Lung (tissue), 12 donors: Measurements from ENCODE around the gene ATG4B. TPM values are rescaled to one million over a fixed set of nuclear protein-coding genes. Genes with fewer than 3 reads are reported as not detected.

Experiments used
- ATAC-seq: fragments of 200-7000 bp; cut with Tn5 transposase; one replicate; pipeline ENCODE4 v1.9.1; 2020; ENCODE audit warnings: moderate number of reproducible peaks; ENCODE audit not compliant: insufficient read depth, low FRiP score
- DNase-seq, 3 donors: peaks; one replicate each; pipeline ENCODE4 v3.0.0-alpha.2; 2013 to 2017
- H3K27ac ChIP-seq, 2 donors: one replicate each; pipeline ENCODE4 v1.5.1; 2013; ENCODE audit warnings: mild to moderate bottlenecking in 2 of 2, moderate library complexity in 2 of 2, control low read depth in 1 of 2, inconsistent platforms in 1 of 2, low read depth in 1 of 2, low read length in 1 of 2
- H3K27me3 ChIP-seq, 3 donors: one replicate each; pipeline ENCODE4 v1.5.1; 2013; ENCODE audit warnings: low read length in 2 of 3; ENCODE audit not compliant: control insufficient read depth in 3 of 3, insufficient read depth in 3 of 3
- H3K36me3 ChIP-seq, 4 donors: one replicate each; pipeline ENCODE4 v1.5.1; 2013; ENCODE audit warnings: low read length in 4 of 4, mild to moderate bottlenecking in 1 of 4, moderate library complexity in 1 of 4; ENCODE audit not compliant: control insufficient read depth in 4 of 4, insufficient read depth in 4 of 4
- H3K4me1 ChIP-seq, 5 donors: one replicate each; pipeline ENCODE4 v1.5.1; 2013; ENCODE audit warnings: low read length in 5 of 5, mild to moderate bottlenecking in 2 of 5, moderate library complexity in 1 of 5; ENCODE audit not compliant: control insufficient read depth in 5 of 5, insufficient read depth in 5 of 5
- H3K4me3 ChIP-seq: one replicate; pipeline ENCODE4 v1.5.1; 2013; ENCODE audit warnings: mild to moderate bottlenecking, control low read depth, moderate library complexity
- H3K9ac ChIP-seq, 2 donors: one replicate each; pipeline ENCODE4 v1.5.1; 2013; ENCODE audit warnings: low read length in 2 of 2, control low read depth in 1 of 2; ENCODE audit not compliant: insufficient read depth in 1 of 2
- H3K9me3 ChIP-seq, 4 donors: one replicate each; pipeline ENCODE4 v1.5.1; 2013; ENCODE audit warnings: low read length in 3 of 4, mild to moderate bottlenecking in 1 of 4, moderate library complexity in 1 of 4; ENCODE audit not compliant: control insufficient read depth in 4 of 4, insufficient read depth in 3 of 4
- WGBS, 2 donors: extraction: QIAGEN DNeasy Blood & Tissue Kit; methylation state at CpG; one replicate each; pipeline ENCODE4 v1.1.7; 2013; 5-methylcytosine and 5-hydroxymethylcytosine counted together
- polyA plus RNA-seq, 2 donors: library from polyadenylated mRNA; stranded (reverse); fragments of 200-250 nt; gene quantifications; one replicate each; pipeline ENCODE4 v1.2.1, GENCODE V29; 2013
- total RNA-seq, 2 donors: library from RNA; depleted of rRNA in 1 of 2; stranded (reverse); fragments of >200 nt in 1 of 2; gene quantifications; one replicate each; pipeline ENCODE4 v1.2.1, GENCODE V29; 2014 to 2021
- TF ChIP-seq, protein P1 (sequence below): IDR thresholded peaks from 2 replicates; pipeline ENCODE4 v1.5.1; 2012; ENCODE audit warnings: mild to moderate bottlenecking; ENCODE audit errors: control extremely low read depth, extremely low read depth
- donor health status: control.
- donor health status: control.
- donor health status: Bipolar disorder and iron deficiency.
- donor health status: healthy.
- donor health status: DM: yes; HTN: yes; CAD: no.

Gene ATG4B
- total and polyA plus RNA-seq, 4 donors, result 45.1 to 74.9 (median 62.0) TPM

DNA sequence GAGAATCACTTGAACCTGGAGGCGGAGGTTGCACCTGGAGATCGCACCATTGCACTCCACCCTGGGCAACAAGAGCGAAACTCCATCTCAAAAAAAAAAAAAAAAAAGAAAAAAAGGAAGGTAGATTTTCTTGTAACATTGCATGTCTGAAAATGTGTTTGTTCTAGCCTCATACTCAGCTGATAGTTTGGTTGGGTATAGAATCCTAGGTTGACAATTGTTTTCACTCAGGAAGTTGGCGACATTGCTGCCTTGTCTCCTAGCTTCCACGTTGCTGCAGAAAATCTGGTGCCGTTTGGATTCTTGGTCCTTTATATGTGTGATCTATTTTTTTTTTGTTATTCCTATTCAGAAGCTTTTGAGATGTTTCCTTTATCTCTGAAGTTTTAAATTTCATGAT, 69.0 kb downstream of the ATG4B start:
- ATAC-seq (no peak), DNase-seq (no peak)
- H3K27me3 ChIP-seq, result no peaks in the 10 kb centered on the region
- 97% methylated on average over 6 of the region's 6 CpGs for WGBS, 2 donors
- no peak overlapping the region for H3K4me3 ChIP-seq
- TF ChIP-seq, protein P1, sequence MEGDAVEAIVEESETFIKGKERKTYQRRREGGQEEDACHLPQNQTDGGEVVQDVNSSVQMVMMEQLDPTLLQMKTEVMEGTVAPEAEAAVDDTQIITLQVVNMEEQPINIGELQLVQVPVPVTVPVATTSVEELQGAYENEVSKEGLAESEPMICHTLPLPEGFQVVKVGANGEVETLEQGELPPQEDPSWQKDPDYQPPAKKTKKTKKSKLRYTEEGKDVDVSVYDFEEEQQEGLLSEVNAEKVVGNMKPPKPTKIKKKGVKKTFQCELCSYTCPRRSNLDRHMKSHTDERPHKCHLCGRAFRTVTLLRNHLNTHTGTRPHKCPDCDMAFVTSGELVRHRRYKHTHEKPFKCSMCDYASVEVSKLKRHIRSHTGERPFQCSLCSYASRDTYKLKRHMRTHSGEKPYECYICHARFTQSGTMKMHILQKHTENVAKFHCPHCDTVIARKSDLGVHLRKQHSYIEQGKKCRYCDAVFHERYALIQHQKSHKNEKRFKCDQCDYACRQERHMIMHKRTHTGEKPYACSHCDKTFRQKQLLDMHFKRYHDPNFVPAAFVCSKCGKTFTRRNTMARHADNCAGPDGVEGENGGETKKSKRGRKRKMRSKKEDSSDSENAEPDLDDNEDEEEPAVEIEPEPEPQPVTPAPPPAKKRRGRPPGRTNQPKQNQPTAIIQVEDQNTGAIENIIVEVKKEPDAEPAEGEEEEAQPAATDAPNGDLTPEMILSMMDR, result no peak
- H3K36me3 ChIP-seq, result peaks cover 9 to 34% (median 31%) of the 10 kb centered on the region in 4 donors
- H3K9ac ChIP-seq, result no peak overlapping the region
- peaks cover 0 to 10% (median 0%) of the 10 kb centered on the region in 5 donors for H3K4me1 ChIP-seq
- peaks cover 0 to 4% (median under 1%) of the 10 kb centered on the region in 4 donors for H3K9me3 ChIP-seq
- no peak overlapping the region for H3K27ac ChIP-seq

DNA sequence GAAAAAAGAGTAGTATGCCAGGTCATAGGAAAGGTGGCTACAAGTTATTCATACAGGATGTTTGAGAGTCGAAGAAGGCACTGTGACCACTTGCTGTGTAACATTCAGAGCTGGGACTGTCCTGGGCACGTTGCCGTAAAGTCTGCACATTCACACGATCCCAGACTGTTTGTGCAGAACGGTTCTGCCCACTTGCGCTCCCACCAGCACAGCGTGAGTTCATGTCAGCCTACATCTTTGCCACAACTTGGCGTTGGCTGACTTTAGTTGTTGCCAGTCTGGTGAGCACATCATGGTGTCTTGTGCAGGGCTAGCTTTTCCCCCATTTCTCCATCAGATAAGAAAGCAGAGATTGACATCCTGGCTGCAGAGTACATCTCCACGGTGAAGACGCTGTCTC, 71.4 kb downstream of the ATG4B start:
- Histone ChIP-seq H3K4me1 (no peaks in the 10 kb centered on the region), H3K27ac (no peak overlapping the region), H3K9ac (no peak overlapping the region), H3K4me3 (no peak overlapping the region), H3K9me3 (peaks cover 0 to 4% (median under 1%) of the 10 kb centered on the region in 4 donors), H3K27me3 (no peaks in the 10 kb centered on the region), H3K36me3 (peaks cover 20 to 53% (median 45%) of the 10 kb centered on the region in 4 donors)
- TF ChIP-seq, protein P1, result no peak
- WGBS, 2 donors, result 89 to 95% methylated on average over 10 of the region's 10 CpGs
- ATAC-seq (no peak), DNase-seq (no peak)

DNA sequence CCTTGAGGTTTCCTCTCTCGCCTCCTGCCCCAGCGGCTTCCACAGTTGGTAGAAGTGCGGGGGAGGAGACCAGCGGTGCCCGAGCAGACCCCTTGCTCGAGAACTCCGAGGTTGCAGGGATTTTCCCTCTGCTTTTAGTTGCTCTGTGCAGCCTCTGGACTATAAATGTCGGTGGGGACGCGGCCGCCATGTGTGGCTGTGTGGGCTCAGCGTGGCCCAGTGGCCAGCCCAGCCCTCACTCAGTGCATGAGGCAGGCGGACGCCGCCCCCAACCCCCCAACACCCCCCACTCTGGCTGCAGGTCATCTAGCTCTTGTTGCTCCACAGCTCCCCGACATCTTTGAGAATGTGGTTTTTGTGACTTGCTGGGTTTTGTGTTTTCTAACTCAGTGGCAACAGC, 81.6 kb downstream of the ATG4B start:
- no peak for DNase-seq
- peaks cover 4 to 58% (median 47%) of the 10 kb centered on the region in 4 donors for H3K36me3 ChIP-seq
- 96 to 97% methylated on average over 16 of the region's 16 CpGs for WGBS, 2 donors

More for the DNA sequence above, 81.6 kb downstream of the ATG4B start:
- H3K9ac ChIP-seq, result no peak overlapping the region
- H3K4me1 ChIP-seq, result no peaks in the 10 kb centered on the region
- peaks cover 0 to 7% (median 3%) of the 10 kb centered on the region in 4 donors for H3K9me3 ChIP-seq
- TF ChIP-seq, protein P1, result no peak
- no peak for ATAC-seq
- H3K27ac ChIP-seq, result no peak overlapping the region
- no peaks in the 10 kb centered on the region for H3K27me3 ChIP-seq
- H3K4me3 ChIP-seq, result no peak overlapping the region
